ENCODE measurements around the gene UIMC1.
A peak's percentile ranks its signal among the peaks of the same experiment; 100 is the strongest.

UIMC1 gene

GRCh38 chr5:177022386-177023302, 16.1 kb upstream of the UIMC1 start, which contains the start of gene ZNF346:
ZNF346 (plus strand) TSS chr5:177022696; CDS start chr5:177022739, 43 bp downstream.
- Histone ChIP-seq H3K27ac (ENCODE audit: low read depth, low read length) (peak within 1 kb of the TSS; percentile 69), H3K36me3 (ENCODE audit: low read length) (no peaks in the 10 kb centered on the region), H3K27me3 (ENCODE audit: low read length) (no peaks in the 10 kb centered on the region), H3K4me3 (ENCODE audit: insufficient read depth, low read length, poor library complexity, severe bottlenecking) (peak within 1 kb of the TSS; percentile 87), H3F3A (ENCODE audit: insufficient read depth) (0 out of 2 replicates have a peak, but pooled peaks cover 8% of the 10 kb centered on the region), H3K9ac (ENCODE audit: low read length) (peak within 1 kb of the TSS; percentile 99), H4K20me1 (ENCODE audit: low read depth, low read length) (no peaks in the 10 kb centered on the region), H3K4me2 (ENCODE audit: low read depth, low read length, poor library complexity, severe bottlenecking) (peak within 1 kb of the TSS; percentile 99), H3K79me2 (ENCODE audit: insufficient read depth, low read length) (peaks cover 66% of the 10 kb centered on the region), H3K9me2 (replicated peaks; ENCODE audit: insufficient read depth, low read length) (no peaks in the 10 kb centered on the region), H3K9me3 (ENCODE audit: insufficient read depth, low read length) (no peaks in the 10 kb centered on the region), H2AFZ (ENCODE audit: low read depth, low read length, severe bottlenecking) (peak within 1 kb of the TSS; percentile 67)
- TF ChIP-seq CTCF (IDR thresholded peaks at IDR 0.05; ENCODE audit: insufficient read depth, low read length, poor library complexity, severe bottlenecking) (peak; percentile 10), EZH2phosphoT487 (conservative IDR thresholded peaks at IDR 0.05; ENCODE audit: low read length) (no peak)

GRCh38 chr5:177020033-177020432, 13.5 kb upstream of the UIMC1 start:
- Histone ChIP-seq H3K4me2 (ENCODE audit: low read depth, low read length, poor library complexity, severe bottlenecking) (no peak overlapping the region), H3K27ac (ENCODE audit: low read depth, low read length) (no peak overlapping the region)
- TF ChIP-seq EZH2phosphoT487 (conservative IDR thresholded peaks at IDR 0.05; ENCODE audit: low read length) = no peak
- TF ChIP-seq CTCF (IDR thresholded peaks at IDR 0.05; ENCODE audit: insufficient read depth, low read length, poor library complexity, severe bottlenecking) = no peak

GRCh38 chr5:177018341-177018740, 11.8 kb upstream of the UIMC1 start:
- Histone ChIP-seq H3K9me2 (replicated peaks; ENCODE audit: insufficient read depth, low read length) (no peaks in the 10 kb centered on the region), H3K27ac (ENCODE audit: low read depth, low read length) (no peak overlapping the region), H3K36me3 (ENCODE audit: low read length) (no peaks in the 10 kb centered on the region), H3K79me2 (ENCODE audit: insufficient read depth, low read length) (peaks cover 26% of the 10 kb centered on the region), H3K4me3 (ENCODE audit: insufficient read depth, low read length, poor library complexity, severe bottlenecking) (no peak overlapping the region), H4K20me1 (ENCODE audit: low read depth, low read length) (no peaks in the 10 kb centered on the region), H2AFZ (ENCODE audit: low read depth, low read length, severe bottlenecking) (no peak overlapping the region), H3K4me2 (ENCODE audit: low read depth, low read length, poor library complexity, severe bottlenecking) (no peak overlapping the region), H3K27me3 (ENCODE audit: low read length) (no peaks in the 10 kb centered on the region), H3K9ac (ENCODE audit: low read length) (no peak overlapping the region), H3K9me3 (ENCODE audit: insufficient read depth, low read length) (no peaks in the 10 kb centered on the region), H3F3A (ENCODE audit: insufficient read depth) (0 out of 2 replicates have a peak, but pooled peaks cover 3% of the 10 kb centered on the region)
- no peak for TF ChIP-seq EZH2phosphoT487 (conservative IDR thresholded peaks at IDR 0.05; ENCODE audit: low read length)
- TF ChIP-seq CTCF (IDR thresholded peaks at IDR 0.05; ENCODE audit: insufficient read depth, low read length, poor library complexity, severe bottlenecking) = no peak

More at GRCh38 chr5:177020033-177020432, 13.5 kb upstream of the UIMC1 start:
- Histone ChIP-seq H4K20me1 (ENCODE audit: low read depth, low read length) (no peaks in the 10 kb centered on the region), H3K9me3 (ENCODE audit: insufficient read depth, low read length) (no peaks in the 10 kb centered on the region), H3K79me2 (ENCODE audit: insufficient read depth, low read length) (peaks cover 41% of the 10 kb centered on the region), H3F3A (ENCODE audit: insufficient read depth) (0 out of 2 replicates have a peak, but pooled peaks cover 3% of the 10 kb centered on the region), H3K4me3 (ENCODE audit: insufficient read depth, low read length, poor library complexity, severe bottlenecking) (no peak overlapping the region), H3K9ac (ENCODE audit: low read length) (no peak overlapping the region), H3K9me2 (replicated peaks; ENCODE audit: insufficient read depth, low read length) (no peaks in the 10 kb centered on the region), H2AFZ (ENCODE audit: low read depth, low read length, severe bottlenecking) (no peak overlapping the region), H3K36me3 (ENCODE audit: low read length) (no peaks in the 10 kb centered on the region), H3K27me3 (ENCODE audit: low read length) (no peaks in the 10 kb centered on the region)

Data from SU-DHL-6 (cell line).